22Rv1 (cell line): ENCODE data around the gene SRP68.

ENCODE experiments used
- H3K27ac ChIP-seq: fragments of 450-650 bp; 2 replicates; pipeline ENCODE4 v1.5.1; 2017
- ZFX ChIP-seq: fragments of 450-650 bp; IDR thresholded peaks from 2 replicates; pipeline ENCODE4 v1.6.1; 2017; ENCODE audit warnings: antibody characterized with exemption, borderline replicate concordance
- TF ChIP-seq, protein P1 (sequence below): fragments of 450-650 bp; IDR thresholded peaks from 2 replicates; pipeline ENCODE4 v1.5.1; 2017; ENCODE audit warnings: mild to moderate bottlenecking

Gene SRP68

GRCh38 chr17:76040376-76040775 is 31.9 kb downstream of the SRP68 start:
- TF ChIP-seq ZFX = no peak
- TF ChIP-seq, protein P1, sequence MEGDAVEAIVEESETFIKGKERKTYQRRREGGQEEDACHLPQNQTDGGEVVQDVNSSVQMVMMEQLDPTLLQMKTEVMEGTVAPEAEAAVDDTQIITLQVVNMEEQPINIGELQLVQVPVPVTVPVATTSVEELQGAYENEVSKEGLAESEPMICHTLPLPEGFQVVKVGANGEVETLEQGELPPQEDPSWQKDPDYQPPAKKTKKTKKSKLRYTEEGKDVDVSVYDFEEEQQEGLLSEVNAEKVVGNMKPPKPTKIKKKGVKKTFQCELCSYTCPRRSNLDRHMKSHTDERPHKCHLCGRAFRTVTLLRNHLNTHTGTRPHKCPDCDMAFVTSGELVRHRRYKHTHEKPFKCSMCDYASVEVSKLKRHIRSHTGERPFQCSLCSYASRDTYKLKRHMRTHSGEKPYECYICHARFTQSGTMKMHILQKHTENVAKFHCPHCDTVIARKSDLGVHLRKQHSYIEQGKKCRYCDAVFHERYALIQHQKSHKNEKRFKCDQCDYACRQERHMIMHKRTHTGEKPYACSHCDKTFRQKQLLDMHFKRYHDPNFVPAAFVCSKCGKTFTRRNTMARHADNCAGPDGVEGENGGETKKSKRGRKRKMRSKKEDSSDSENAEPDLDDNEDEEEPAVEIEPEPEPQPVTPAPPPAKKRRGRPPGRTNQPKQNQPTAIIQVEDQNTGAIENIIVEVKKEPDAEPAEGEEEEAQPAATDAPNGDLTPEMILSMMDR = no peak
- H3K27ac ChIP-seq = no peak overlapping the region

DNA sequence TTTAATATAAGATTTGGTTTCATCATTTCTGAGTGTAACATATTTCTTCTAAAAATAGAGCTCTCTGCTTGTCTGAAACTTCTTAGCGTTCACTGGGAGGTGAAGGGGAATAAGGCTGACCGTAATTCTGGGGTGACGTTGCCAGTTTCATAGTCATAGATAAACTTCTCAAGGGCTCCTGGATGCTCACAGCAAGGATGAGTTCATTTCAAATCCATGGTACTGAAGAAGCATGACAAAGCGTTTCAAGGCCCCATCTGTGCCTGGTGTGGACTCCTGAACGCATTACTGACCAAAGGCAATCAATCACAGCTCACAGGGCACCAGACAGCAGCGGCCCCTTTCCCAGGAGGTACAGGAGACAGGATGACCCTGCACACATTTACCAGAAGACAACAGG is 33.2 kb downstream of the SRP68 start:
- TF ChIP-seq ZFX = no peak
- TF ChIP-seq, protein P1 = no peak
- no peak overlapping the region for H3K27ac ChIP-seq

DNA sequence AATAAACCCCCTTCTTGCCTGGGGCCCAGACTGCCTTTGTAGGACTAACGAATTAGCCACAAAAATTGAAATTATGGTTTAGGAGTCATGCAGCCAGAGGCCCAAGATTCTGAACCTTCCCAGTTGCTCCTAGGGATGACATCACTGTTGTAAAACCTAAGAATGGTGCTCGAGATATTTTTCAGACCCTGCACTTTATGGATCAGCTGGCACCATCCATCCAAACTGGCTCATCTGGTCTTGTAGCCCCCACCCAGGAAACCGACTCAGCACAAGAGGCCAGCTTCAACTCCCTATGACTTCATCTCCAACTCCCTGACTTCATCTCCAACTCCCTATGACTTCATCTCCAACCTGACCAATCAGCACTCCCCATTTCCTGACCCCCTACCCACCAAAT is 34.3 kb downstream of the SRP68 start:
- TF ChIP-seq, protein P1 = no peak
- no peak for TF ChIP-seq ZFX
- peak overlapping the region; percentile 18; the same call in 1 of the 2 replicates for H3K27ac ChIP-seq

DNA sequence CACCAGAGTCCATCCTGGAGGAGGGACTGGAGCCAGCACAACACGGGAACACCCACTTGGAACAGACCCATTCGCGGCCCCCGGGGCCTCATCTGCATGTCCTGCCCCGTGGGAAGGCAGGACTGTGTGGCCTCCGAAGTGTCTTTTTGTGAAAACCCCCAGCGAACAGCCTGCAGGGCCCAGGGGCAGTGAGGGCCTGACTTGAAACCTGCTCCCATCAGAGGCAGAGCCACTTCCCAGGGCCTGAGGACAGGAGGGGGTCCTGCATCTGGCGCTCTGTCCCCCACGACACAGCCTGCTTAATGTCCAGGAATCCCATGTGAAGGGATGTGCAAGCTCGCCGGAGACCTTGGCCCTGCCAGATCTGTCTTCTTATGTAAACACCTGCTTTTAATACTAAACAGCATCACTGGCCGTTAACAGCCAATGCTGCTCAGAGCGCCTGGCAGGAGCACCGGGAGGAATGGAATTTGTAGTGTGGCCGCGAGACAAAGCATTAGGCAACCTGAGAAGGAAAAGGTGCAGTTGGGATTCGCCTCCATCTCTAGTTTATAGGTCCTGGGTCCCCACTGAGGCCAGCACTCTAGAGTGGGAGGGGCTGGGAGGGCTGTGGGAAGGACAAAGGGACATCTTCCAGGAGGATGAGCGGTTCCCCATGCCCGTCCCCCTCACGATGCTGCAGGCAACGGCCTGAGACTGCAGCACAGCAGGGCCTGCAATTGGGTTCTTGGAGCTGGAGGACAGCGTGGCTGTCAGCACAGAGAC is 35.6 kb downstream of the SRP68 start:
- no peak for TF ChIP-seq ZFX
- TF ChIP-seq, protein P1 = no peak
- H3K27ac ChIP-seq = no peak overlapping the region

DNA sequence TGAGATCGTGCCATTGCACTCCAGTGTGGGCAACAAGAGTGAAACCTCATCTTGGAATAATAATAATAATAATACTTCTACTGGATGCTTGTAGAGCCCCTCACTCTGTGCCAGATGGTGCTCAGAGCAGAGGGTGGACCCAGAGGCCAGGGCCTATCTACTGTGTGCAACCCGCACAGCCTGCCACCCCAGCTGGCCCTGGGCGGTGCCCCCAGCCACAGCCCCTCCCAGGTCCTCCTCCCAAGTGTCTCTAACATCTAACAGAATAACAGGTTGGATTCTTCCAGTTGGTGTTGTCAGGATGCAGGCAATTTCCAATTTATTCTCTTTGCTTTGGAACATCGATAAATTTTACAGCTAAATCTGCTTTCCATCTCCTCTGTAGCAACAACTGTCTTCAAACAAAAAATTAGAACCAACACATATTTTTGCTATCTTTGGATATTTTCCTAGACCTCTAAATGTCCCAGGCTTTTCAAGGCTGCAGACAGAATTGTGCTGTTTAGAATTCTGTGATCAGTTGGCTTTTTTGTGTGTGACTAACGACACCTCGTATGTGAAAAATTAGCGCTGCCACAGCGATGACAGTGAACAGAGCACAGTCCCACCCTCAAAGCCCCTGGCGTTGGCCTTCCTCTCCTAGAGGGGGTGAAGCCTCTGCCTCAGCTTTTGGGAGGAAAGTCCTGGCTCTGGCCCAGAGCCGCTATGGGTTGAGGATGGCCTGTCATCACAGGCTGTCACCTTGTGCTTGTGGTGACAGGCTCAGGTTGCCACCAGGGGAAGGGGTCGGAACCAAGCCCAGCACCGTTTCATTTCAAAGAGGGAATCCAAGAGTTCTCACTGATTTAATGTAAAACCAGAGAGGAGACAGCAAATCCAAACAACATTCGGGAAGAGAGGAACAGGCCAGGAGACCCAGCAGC is 37.6 kb downstream of the SRP68 start:
- no peak overlapping the region for H3K27ac ChIP-seq
- TF ChIP-seq, protein P1 = no peak
- TF ChIP-seq ZFX = no peak

- H3K27ac ChIP-seq = no peak overlapping the region
- TF ChIP-seq, protein P1 = no peak
These were observed 39.2 kb downstream of the SRP68 start for GRCh38 chr17:76033139-76033538.

DNA sequence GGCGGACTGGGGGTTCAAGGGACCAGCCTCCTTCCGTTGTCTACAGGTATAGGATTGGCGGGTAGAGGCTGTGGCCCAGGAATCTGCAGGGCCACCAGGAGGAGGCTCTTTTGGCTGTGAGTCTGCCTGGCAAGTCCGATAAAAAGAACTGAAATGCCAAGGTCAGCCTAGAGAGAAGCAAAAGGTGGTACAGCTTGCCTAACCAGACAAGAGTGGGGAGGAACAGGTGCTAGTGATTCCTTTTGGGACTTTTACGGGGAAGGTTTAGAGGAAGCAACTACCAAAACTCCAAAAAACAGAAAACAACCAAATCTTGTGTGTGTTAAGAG is 39.6 kb downstream of the SRP68 start:
- TF ChIP-seq ZFX = no peak
- TF ChIP-seq, protein P1 = no peak

More for the DNA sequence above, 39.6 kb downstream of the SRP68 start:
- no peak overlapping the region for H3K27ac ChIP-seq
